Small intestine (tissue), 7 donors: ENCODE results near the gene MAD2L1BP. TPM values are rescaled to one million over a fixed set of nuclear protein-coding genes. Genes with fewer than 3 reads are reported as not detected.
A peak's percentile ranks its signal among the peaks of the same experiment; 100 is the strongest.

ENCODE experiments used
- DNase-seq, 2 donors: peaks; one replicate each; pipeline versions ENCODE4 v3.0.0 to v3.0.0-alpha.2; 2013
- FAIRE-seq: peaks from 2 replicates; lab custom pipeline; 2012; peaks lifted over from hg19 to GRCh38; lab: Jason Lieb, UNC
- H3K27ac ChIP-seq, 3 donors: one replicate each; pipeline ENCODE4 v1.5.1; 2013; ENCODE audit warnings: low read length in 2 of 3, mild to moderate bottlenecking in 2 of 3, control low read depth in 1 of 3, inconsistent platforms in 1 of 3, low read depth in 1 of 3, moderate library complexity in 1 of 3
- H3K27me3 ChIP-seq, 3 donors: one replicate each; pipeline ENCODE4 v1.6.1; 2013; ENCODE audit warnings: low read length in 3 of 3, inconsistent platforms in 1 of 3; ENCODE audit not compliant: control insufficient read depth in 3 of 3, insufficient read depth in 3 of 3
- H3K36me3 ChIP-seq, 3 donors: one replicate each; pipeline ENCODE4 v1.6.1; 2013; ENCODE audit warnings: low read length in 3 of 3, inconsistent platforms in 1 of 3, low read depth in 1 of 3, mild to moderate bottlenecking in 1 of 3, moderate library complexity in 1 of 3; ENCODE audit not compliant: control insufficient read depth in 3 of 3, insufficient read depth in 2 of 3
- H3K4me1 ChIP-seq, 3 donors: one replicate each; pipeline ENCODE4 v1.6.1; 2013; ENCODE audit warnings: low read length in 2 of 3, inconsistent platforms in 1 of 3, low read depth in 1 of 3, mild to moderate bottlenecking in 1 of 3, moderate library complexity in 1 of 3; ENCODE audit not compliant: control insufficient read depth in 3 of 3, insufficient read depth in 2 of 3
- H3K4me3 ChIP-seq, 3 donors: one replicate each; pipeline ENCODE4 v1.5.1; 2013; ENCODE audit warnings: low read length in 3 of 3, control low read depth in 1 of 3, inconsistent platforms in 1 of 3, low read depth in 1 of 3, mild to moderate bottlenecking in 1 of 3, moderate library complexity in 1 of 3
- H3K9me3 ChIP-seq, 2 donors: one replicate each; pipeline ENCODE4 v1.6.1; 2013; ENCODE audit warnings: low read depth in 1 of 2, low read length in 1 of 2; ENCODE audit not compliant: control insufficient read depth in 2 of 2, insufficient read depth in 1 of 2
- WGBS, 3 donors: extraction: QIAGEN DNeasy Blood & Tissue Kit; methylation state at CpG; one replicate each; pipeline ENCODE4 v1.1.7; 2013; 5-methylcytosine and 5-hydroxymethylcytosine counted together
- polyA plus RNA-seq, 4 donors: library from polyadenylated mRNA; stranded (reverse) in 3 of 4; unstranded in 1 of 4; fragments of 200-250 nt in 3 of 4; fragments of 120-200 nt in 1 of 4; gene quantifications; one replicate each; pipeline versions ENCODE4 v1.2.1 to v1.2.3, GENCODE V29; 2013
- donor health status: healthy with polysubstance abuse.
- donor health status: control.
- donor health status: control.
- donor health status: Bipolar disorder and iron deficiency.
- donor health status: healthy.

Gene MAD2L1BP
- polyA plus RNA-seq, 4 donors, result 29.1 to 59.4 (median 46.3) TPM

- Histone ChIP-seq H3K4me1 (peaks cover 6 to 19% (median 18%) of the 10 kb centered on the region in 3 donors), H3K4me3 (peak within 1 kb of the TSS; percentile 77 to 96 (median 84)), H3K27ac (peak within 1 kb of the TSS; percentile 43 to 90 (median 81)), H3K9me3 (no peaks in the 10 kb centered on the region), H3K36me3 (peaks cover 0 to 4% (median 3%) of the 10 kb centered on the region in 3 donors), H3K27me3 (no peaks in the 10 kb centered on the region)
- FAIRE-seq (no peak), DNase-seq (peak; percentile 90 to 93)
- WGBS, 3 donors, result 7 to 9% (median 8%) methylated on average over 43 of the region's 43 CpGs
These were observed 52.1 kb downstream of the MAD2L1BP start, which contains the start of gene MRPS18A for GRCh38 chr6:43687437-43688347. Gene MRPS18A (minus strand): TSS chr6:43687791. CDS start chr6:43687779, 12 bp downstream.

- WGBS, 3 donors, result 54 to 66% (median 65%) methylated on average over 2 of the region's 2 CpGs
- Histone ChIP-seq H3K36me3 (no peaks in the 10 kb centered on the region), H3K9me3 (no peaks in the 10 kb centered on the region), H3K27me3 (no peaks in the 10 kb centered on the region), H3K27ac (no peak overlapping the region), H3K4me1 (peaks cover 4 to 18% (median 8%) of the 10 kb centered on the region in 3 donors), H3K4me3 (no peak overlapping the region)
- DNase-seq (no peak), FAIRE-seq (no peak)
These were observed 53.8 kb downstream of the MAD2L1BP start for GRCh38 chr6:43689421-43689820.

Other genes with a start within 250 kb of the MAD2L1BP start
- gene ABCC10, start 208.3 kb upstream of the MAD2L1BP start, polyA plus RNA-seq, result 10 to 100 TPM; 15.7 to 31.1 (median 22.2) TPM
- 1 to 10 TPM in 1 of 4 donors, under 1 TPM in 1, not detected in 2; 0.72 to 1.3 TPM for gene DLK2, start 180.3 kb upstream of the MAD2L1BP start, polyA plus RNA-seq
- gene TJAP1, start 158.3 kb upstream of the MAD2L1BP start, polyA plus RNA-seq, result 10 to 100 TPM; 17.2 to 34.5 (median 29.8) TPM
- under 1 TPM; 0.22 to 0.54 (median 0.38) TPM for gene LRRC73, start 125.5 kb upstream of the MAD2L1BP start, polyA plus RNA-seq
- gene YIPF3, start 118.9 kb upstream of the MAD2L1BP start, polyA plus RNA-seq, result 100 to 1,000 TPM in 1 of 4 donors, 10 to 100 TPM in 3; 49.0 to 121 (median 71.8) TPM
- gene POLR1C, start 118.8 kb upstream of the MAD2L1BP start, polyA plus RNA-seq, result 10 to 100 TPM in 3 of 4 donors, 1 to 10 TPM in 1; 10.0 to 38.7 (median 23.7) TPM
- 10 to 100 TPM in 2 of 4 donors, 1 to 10 TPM in 2; 5.1 to 26.0 (median 8.8) TPM for gene XPO5, start 59.8 kb upstream of the MAD2L1BP start, polyA plus RNA-seq
- 1 to 10 TPM; 2.0 to 8.8 (median 3.1) TPM for gene POLH, start 59.7 kb upstream of the MAD2L1BP start, polyA plus RNA-seq
- gene GTPBP2, start 6.6 kb upstream of the MAD2L1BP start, polyA plus RNA-seq, result 10 to 100 TPM; 33.7 to 81.6 (median 45.7) TPM
- 1 to 10 TPM in 1 of 4 donors, under 1 TPM in 3; 0.42 to 1.1 (median 0.76) TPM for gene RSPH9, start 9.2 kb downstream of the MAD2L1BP start, polyA plus RNA-seq
- gene MRPS18A, start 52.0 kb downstream of the MAD2L1BP start, polyA plus RNA-seq, result 100 to 1,000 TPM in 1 of 4 donors, 10 to 100 TPM in 3; 51.2 to 107 (median 65.1) TPM
- 100 to 1,000 TPM; 100 to 162 (median 126) TPM for gene VEGFA, start 134.4 kb downstream of the MAD2L1BP start, polyA plus RNA-seq